Anterior cingulate cortex (tissue), 58 donors: ENCODE measurements around the gene PLCB4.

Source experiments
- DNase-seq, 58 donors: peaks; one replicate each; lab custom pipeline; 2025; lab: John Stamatoyannopoulos, UW

Gene PLCB4

DNA sequence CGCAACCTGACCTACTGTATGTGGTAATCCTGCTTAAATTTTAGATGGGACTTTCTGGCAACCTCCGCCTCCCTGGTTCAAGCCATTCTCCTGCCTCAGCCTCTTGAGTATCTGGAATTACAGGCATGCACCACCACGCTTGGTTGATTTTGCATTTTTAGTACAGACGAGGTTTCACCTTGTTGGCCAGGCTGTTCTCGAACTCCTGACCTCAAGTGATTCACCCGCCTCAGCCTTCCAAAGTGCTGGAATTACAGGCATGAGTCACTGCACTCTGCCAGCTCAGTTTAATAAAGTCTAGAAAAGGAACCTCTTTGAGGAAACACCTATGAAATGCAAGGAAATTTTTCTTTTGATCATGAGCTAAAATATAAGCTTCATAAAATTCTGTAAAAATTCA lies 9.0 kb upstream of the PLCB4 start:
- DNase-seq, result no peak

DNA sequence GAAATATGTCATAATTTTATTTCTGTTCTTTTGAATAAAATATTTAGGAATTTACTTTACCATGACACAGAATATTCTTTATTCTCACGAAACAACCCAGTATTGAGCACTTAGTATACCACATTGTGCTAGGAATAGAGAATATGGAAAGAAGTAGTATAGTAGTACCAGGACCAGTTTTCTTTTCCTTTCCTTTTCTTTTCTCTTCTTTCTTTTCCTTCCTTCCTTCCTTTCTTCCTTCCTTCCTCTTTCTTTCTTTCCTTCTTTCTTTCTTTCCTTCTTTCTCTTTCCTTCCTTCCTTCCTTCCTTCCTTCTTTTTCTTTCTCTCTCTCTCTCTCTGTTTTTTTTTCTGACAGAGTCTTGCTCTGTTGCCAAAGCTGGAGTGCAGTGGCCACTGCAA lies 7.5 kb upstream of the PLCB4 start:
- no peak for DNase-seq

DNA sequence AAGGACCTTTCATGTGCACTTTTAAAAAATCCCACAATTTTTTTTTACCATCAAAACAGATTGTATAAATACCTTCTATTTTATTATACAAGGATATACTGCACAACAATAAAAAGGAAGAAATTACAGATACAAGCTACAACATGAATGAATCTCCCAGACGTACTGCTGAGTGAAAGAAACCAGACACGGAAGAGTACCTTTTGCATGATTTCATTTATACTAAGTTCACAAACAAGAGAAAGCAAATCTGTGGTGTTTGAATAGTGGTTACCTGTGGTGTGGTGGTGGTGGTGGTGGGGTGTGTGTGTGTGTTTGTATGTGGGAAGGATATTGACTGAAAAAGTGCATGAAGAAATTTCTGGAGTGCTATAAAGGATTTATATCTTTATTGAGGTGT lies 6.8 kb upstream of the PLCB4 start:
- no peak for DNase-seq

DNA sequence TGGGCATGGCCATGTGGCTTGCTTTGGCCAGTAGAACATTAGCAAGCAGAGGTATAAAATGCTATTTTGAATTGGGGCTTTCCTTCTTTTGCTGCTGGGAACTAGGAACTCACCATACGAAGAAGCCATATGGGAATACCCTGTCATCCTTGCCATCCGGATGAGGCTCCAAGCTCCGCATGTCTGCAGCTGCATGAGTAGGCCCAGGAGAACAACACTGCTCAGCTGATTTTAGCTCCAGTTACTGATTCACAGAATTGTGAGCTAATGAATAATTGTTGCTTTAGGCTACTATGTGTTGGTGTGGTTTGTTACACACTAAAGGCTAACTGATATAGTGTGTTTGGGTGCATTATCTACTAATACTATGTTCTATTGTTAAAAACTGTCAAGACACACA lies 2.7 kb upstream of the PLCB4 start:
- DNase-seq, result peak in 13 of 58 donors; percentile 0 to 26 (median 5)

DNA sequence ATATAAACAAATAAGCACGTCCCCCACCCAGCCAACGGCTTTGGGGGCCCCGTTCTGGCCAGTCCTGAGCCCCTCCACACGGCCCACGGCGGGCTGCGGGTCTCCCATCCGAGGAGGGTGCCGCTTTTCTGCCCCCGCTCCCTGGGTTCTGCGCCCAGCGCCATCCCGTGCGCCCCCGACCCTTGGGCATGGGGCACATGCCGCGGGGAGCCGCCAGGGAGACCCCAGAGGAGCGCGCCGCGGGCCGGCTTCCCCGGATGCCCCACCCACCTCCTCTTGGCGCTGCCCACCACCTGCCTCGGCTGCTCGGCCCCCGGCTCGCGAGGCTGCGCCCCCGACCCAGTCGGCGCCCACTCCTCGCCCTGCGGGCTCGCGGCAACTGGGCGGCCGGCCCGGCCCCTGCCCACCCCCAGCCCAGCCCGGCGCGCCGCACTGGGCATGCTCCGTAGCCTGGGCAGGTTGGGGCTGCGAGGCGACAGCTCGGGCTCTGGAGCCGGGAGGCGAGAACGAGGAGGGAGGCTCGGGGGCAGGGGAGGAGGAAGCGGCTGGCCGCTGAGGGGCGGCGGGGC lies 570 bp upstream of the PLCB4 start:
- DNase-seq, result peak in 41 of 58 donors; percentile 3 to 66 (median 23)

DNA sequence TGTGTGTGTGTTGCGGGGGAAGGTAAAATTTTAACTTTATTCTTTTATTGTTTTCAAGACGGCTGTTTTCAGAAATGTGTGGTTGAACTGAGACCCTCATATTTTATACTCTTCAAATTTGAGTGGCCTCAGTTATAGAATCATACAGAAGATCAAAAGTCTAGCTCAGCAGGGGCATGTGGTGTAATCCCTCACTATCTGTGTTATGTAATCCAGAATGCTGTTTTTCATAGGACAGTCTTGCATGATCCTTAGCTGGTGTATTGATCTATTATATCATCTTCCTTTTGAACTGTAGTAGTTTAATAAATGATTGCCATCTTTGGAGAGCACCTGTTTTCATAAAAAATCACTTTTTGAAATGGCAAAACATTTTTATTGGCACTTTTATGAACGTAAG lies 1.4 kb downstream of the PLCB4 start:
- DNase-seq, result no peak

DNA sequence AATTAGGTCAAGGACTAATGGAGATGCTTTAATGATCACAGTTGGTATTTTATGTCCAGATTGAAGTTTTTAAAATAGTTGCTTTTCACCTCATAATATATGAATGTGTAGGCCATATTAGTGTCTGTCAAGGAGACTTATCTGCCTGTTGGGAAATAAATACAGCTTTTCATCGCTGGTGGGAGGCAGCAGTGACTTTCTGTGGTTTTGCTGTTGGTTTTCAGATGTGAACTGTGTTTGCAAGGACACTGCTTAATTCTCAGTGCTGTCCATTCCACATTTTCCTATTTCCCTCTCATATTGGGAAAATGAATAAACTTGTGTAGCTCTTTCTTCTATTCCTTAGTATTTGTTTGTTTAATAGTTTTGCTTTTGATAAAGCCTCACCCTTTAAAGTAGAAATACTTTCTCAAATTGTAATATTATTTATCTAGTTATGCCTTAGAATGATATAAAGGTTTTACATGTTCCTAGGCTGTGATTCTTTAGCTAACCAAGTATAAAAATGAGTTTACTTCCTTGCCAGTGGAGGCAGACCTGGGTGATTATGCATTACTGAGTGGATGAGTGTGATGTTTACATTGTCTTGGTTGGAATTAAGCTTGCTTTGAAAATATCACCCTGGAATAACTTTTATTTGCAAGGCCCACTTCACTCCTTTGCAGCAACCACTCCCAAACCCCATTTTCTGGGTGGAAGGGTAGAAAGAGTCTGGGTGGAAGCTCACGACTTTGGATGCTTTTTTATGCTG lies 3.3 kb downstream of the PLCB4 start:
- DNase-seq, result no peak

DNA sequence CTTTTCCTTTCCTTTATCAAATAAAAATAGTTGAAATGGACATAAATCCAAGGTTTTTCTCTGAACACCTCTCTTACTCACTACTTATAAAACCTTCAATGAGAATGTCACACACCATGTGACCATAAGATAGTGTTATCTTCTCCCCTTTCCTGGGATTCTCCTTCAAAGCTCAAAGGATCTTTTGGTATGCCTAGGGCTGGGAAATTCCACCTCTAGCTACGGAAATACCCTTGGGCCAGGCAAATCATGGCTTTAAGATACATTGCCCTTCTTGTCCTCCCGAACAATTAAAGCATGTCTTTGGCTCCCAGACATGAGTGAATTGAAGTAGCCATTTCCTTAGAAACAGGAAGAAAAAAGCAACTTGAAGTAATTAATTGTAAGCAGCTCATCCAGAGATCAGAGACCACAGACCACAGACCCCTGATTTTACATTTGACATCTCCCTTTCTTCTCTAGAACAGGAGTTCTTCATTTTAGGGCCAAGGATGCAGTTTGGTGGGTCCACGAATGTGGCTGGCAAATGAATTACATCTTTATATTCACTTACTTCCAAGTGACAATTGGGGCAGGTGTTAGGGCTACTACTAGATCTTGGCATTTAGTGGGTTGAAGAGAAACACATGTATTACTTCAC lies 4.1 kb downstream of the PLCB4 start:
- no peak for DNase-seq

DNA sequence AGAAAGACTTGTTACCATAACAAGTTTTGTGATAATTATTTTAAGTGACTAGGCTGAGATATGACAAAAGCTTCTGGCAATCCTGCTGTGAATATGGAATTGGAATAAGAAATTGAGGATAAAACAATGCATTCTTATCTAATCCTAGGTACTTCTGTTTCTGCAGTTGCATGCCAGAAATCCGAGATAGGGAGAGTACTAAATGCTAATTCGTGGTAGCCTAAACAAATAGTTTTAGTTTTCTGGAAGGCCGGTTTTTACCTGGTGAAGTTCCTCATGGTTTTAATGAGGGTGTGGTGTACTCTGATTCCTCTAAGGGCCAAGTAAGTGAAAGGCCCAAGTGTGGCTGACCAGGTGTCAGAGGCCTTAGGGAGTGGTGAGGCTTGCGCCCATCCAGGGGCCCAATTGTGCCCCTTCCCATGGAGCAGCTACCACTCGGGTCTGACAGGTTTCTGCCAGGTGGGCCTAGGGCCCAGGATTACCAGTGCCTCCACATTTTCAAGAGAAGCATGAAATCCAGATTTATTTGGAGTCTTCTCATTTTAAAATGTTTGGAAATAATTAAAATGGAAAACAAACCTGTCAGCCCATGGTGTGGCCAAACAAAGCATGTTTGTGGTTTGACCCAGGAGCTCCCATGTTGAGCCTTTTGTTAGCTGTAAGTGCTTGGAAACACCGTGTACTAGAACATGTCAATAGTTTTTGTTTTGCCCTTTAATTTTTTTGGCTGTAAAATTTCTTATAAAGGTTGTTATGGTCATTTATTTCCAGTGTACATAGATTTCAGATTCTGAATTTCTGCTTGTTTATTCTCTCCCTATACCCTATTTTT lies 6.6 kb downstream of the PLCB4 start:
- DNase-seq, result no peak

DNA sequence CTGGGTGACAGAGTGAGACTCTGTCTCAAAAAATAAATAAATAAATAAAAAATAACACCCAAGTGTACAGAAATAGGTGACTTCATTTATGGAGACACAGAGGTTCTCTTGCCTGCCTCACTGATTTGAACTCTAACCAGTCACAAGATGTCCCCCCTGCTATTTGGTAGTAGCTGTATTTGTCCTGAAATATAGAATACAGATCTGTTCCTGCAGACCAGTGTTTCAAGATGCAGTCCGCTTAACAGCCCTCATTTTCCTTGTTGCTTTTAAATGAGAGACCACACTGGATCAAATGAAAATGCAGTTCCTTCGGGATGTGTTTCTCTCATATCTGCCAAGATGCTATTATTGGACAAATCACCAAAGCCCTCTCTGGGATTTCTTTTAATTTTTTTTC lies 7.6 kb downstream of the PLCB4 start:
- no peak for DNase-seq

DNA sequence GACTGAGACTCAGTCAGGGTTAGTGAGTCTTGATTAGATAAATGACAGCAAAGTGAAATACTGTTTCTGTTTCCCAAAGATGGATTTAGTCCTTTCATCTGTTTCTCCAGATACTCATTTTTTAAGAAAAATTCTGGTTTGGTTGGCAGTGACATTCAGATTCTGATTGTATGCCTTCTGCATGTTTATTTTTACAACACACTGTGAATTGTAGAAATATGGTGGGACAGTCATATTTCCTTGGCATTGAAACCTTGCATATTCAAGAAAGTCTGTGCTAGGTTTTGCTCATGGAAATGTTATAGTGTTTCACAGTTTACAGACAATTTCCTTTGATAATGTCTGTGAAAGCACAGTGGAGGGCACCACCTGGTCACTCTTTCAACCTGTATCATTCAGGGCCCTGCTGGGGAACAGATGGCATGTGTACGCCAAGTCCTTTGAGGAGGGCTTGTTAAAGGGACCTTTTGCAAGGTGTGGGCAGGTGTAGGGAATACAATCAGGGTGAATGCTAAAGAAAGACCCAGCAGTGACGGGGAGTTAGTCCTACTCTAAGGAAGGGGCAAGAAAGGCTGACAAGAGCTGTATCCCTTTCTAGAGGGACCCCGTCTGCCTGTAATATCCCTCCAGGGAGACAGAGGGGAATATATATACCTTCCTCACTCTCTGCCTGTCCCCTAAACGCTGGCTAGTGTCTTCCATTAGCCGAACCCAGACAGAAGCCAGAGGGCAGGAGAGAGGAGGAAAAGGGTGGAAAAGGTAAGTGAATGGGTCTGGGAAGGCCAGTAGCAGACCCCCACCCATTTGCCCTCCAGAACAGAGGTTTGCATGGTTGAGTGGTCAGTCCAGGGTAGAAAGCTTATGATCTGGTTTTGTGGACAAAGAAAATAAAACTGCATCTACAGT lies 10.2 kb downstream of the PLCB4 start:
- DNase-seq, result no peak

DNA sequence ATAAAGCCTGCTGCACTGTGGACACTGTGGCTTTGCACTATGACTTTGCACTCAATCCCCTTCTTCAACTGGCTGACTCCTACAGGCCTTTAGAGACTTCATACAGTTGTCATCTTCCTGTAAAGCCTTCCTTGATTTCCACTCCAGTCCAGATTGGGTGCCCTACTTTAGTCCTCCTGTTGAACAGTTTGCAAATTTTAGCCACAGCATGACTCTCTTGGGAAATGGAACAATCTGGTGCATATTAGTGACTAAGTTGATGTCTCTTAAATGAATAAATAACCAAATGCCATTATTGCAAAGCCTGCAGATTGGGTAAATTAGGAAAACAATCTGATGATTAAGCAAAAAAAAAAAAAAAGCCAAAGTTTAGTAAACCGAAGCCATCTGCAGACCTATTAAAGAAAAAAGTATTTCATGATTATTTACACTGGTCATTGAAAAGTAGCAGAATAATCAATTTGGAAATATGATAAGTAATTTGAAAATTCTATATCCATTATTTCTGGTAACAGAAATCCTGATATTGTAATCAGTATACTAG lies 12.6 kb downstream of the PLCB4 start:
- DNase-seq, result no peak

DNA sequence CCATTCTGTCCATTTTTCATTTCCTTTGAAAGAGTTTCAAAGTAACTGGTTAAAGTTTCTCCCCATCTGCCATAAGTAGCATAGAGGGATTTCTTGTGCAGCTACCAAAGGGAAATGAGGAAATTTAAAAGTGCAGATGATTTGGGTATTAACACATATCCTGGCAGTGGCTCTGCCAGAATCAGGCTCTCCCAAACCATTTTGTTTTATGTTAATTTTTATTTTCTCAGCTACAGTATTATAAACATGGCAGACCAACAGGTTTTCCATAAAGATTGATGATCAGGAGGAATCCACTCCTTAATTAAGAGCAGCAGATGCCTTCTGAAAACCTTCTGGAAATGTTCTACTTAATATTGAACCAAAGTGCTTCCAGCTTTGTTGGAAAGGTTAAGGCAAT lies 13.9 kb downstream of the PLCB4 start:
- no peak for DNase-seq

DNA sequence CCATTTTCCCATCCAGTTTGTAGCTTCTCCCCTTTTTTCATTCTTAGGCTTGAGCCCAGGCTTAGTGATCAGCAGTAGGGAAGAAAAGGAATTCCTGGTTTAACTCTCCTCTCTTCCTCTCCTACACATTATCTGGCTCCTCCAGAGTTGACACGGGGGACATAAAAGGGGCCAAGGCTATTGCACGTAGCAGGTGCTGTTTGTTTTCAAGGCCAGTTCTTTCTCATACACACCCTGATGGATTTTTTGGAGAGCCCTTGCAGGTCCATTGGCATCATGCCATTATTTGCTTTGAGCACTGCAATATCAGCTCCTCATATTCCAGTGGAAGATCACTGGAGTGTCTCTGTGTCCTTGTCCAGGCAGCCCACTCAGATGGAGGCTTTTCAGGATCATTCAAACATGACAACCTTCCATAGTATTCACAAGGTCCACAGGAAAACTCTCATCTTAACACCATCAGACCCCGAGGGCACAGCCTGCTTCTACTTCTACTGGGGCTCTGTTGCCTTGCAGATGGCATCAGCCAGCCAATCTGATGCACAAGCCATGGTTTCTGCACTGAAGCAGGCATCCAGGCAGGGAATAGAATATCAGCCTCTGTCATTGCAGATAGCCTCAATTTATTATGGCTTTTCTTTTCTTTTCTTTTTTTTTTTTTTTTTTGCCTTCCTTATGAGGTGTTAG lies 18.8 kb downstream of the PLCB4 start:
- DNase-seq, result no peak

DNA sequence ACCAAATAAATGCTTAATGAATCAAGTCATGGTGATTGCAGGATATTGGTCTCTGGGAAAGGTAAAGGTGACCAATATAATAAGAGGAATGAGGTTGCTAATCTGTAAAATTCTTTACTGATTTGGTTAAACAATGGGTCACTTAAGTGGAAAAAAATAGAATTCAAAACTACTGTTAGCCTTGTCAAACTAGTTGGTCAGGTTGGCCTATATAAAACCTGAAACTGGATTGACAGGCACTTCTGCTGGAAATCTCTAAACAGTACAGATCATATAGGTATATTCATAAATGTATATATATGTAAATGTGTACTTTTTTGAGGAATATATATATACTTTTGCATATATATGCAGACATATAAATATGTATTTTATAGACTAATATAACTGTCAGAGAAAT lies 19.7 kb downstream of the PLCB4 start:
- DNase-seq, result no peak

DNA sequence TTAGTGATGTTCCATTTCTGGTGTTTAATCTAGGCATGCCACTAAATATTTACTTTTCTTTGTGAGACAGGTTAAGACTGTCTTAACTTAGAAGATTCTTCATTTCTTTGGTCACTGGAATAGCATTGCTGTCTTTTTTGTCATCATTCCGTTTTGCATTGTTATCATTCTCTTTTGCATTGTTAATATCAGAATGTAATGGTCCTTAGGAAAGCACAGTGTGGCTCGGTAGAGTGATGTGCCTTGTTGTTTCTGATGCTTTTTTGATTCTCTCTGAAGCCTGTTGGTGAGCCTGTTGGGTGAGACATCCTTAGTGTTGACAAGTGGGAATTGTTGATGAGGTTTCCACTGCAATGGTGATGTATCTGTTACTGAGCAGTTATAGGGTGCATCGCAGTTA lies 23.2 kb downstream of the PLCB4 start:
- DNase-seq, result no peak

DNA sequence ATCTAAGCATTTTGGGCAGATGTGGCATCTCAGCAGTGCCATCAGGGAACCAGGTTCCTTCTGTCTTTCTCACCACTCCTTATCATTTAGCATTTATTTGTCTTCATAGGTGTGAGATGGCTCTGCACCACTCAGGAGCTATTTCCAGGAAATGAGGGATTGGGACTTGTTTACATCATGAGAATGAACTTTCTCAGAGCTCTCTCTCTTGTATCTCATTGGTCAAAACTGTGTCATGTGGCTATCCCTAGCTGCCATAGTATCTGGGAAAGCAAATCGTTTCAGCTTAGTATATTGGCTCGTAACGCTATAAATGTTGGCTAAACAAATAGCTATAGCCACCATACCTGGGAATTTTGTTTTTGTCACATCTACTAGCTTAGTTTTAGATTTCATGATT lies 23.8 kb downstream of the PLCB4 start:
- no peak for DNase-seq

DNA sequence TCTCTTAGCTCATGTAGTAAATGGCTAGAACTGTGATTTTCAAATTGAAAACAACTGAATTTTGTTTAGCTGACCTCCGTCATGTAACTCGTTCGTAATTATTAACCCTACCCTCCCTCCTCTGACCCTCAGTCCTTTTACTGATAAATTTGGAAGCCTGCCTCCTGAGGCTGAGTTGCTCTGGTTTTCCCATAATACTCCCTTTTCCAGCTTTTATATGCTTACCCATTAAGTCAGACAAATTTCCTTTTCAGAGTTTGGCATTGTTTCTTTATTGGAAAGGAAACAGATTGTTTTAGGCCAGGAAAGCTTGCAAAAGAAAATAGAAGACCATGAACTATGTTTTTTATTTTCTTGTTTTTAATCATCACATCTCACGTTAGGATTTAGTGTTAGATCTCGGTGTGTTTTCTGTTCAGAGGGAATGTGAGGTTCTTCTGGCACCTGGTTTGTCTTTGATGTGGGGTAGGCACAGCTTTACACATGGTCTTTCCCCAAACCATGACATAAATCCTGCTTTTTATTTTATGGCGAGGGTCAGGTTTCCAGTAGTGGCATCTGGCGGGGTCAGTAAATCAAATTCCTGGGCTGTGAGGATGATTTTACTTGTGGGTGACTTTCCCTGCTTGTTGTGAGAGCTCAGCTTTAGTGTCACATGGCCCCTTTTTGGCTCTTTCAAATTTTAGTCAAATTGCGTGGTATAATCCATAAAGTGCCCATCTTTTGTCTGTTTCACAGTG lies 24.5 kb downstream of the PLCB4 start:
- DNase-seq, result no peak

DNA sequence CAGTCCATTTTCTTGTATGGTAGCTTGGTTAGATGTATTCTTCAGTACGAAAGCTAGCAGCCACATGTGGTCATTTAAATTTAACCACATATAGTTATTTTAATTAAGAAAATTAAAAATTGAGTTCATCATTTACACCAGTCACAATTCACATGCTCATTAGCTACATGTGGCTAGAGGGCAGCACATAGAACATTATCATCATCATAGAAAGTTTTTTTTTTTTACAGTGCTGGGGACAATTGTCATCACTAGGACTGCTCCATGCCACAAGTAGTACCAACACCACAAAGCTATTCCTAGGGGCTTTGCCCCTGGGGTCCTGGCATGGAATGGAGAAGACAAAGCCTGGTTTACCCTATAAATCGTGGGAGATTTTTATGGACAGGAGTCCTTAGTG lies 30.5 kb downstream of the PLCB4 start:
- no peak for DNase-seq
